ENCODE data around the gene ANKS1B. TPM values are rescaled to one million over a fixed set of nuclear protein-coding genes. Genes with fewer than 3 reads are reported as not detected.

The ANKS1B gene
- total RNA-seq, 1 experiment from 2014 or later, result 9.7 TPM

DNA sequence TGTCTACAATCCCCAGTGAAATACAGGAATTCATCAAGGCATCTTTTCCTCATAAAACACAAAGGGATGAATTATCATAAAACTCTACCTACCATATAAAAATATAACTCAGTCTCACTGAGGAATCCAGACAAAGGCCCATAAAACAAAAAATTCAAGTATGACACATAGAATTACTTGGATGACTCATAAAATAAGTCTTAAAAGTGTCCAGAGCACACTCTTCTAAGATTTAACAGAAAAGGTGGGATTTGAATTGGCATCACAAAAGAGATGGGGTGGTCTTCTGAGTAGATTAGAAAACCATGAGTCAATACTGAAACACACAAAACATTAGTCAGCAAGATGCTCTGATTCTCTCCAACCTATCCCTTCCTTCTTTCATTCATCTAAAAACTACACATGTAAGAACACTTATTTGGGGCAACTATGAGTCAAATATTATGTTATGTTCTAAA is 539.8 kb downstream of the ANKS1B start:
- Histone ChIP-seq H3K4me3 (ENCODE audit: low read depth in 2 of 2, low read length in 2 of 2) (no peak overlapping the region), H3K36me3 (ENCODE audit: control insufficient read depth, insufficient read depth, low read length) (no peaks in the 10 kb centered on the region), H3K4me1 (ENCODE audit: control insufficient read depth, insufficient read depth, low read length) (no peaks in the 10 kb centered on the region), H3K9me3 (ENCODE audit: control insufficient read depth, insufficient read depth, low read depth, low read length) (peaks cover 1% of the 10 kb centered on the region; the same call in 1 of the 2 replicates), H3K27ac (ENCODE audit: low read length) (no peak overlapping the region), H3K27me3 (ENCODE audit: control insufficient read depth, insufficient read depth, low read length) (no peaks in the 10 kb centered on the region)
- no TSS peak for BruUV-seq (replicated peaks)
- DNase-seq (ENCODE audit: low read depth, low spot score) (no peak), ATAC-seq (no peak)
- intact Hi-C loops (cut with micrococcal nuclease; ENCODE audit: unreplicated experiment) (no loop called here), in situ Hi-C loops (cut with HindIII; ENCODE audit: low pct_unique_long_range_greater_than_20kb, low sequenced_read_pairs) (no loop called here)
- TF ChIP-seq POLR2AphosphoS5 (IDR thresholded peaks at IDR 0.05; ENCODE audit: low read depth, low read length), result no peak
- TF ChIP-seq, protein P1, sequence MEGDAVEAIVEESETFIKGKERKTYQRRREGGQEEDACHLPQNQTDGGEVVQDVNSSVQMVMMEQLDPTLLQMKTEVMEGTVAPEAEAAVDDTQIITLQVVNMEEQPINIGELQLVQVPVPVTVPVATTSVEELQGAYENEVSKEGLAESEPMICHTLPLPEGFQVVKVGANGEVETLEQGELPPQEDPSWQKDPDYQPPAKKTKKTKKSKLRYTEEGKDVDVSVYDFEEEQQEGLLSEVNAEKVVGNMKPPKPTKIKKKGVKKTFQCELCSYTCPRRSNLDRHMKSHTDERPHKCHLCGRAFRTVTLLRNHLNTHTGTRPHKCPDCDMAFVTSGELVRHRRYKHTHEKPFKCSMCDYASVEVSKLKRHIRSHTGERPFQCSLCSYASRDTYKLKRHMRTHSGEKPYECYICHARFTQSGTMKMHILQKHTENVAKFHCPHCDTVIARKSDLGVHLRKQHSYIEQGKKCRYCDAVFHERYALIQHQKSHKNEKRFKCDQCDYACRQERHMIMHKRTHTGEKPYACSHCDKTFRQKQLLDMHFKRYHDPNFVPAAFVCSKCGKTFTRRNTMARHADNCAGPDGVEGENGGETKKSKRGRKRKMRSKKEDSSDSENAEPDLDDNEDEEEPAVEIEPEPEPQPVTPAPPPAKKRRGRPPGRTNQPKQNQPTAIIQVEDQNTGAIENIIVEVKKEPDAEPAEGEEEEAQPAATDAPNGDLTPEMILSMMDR (IDR thresholded peaks at IDR 0.05), result no peak
- TF ChIP-seq, protein P2, sequence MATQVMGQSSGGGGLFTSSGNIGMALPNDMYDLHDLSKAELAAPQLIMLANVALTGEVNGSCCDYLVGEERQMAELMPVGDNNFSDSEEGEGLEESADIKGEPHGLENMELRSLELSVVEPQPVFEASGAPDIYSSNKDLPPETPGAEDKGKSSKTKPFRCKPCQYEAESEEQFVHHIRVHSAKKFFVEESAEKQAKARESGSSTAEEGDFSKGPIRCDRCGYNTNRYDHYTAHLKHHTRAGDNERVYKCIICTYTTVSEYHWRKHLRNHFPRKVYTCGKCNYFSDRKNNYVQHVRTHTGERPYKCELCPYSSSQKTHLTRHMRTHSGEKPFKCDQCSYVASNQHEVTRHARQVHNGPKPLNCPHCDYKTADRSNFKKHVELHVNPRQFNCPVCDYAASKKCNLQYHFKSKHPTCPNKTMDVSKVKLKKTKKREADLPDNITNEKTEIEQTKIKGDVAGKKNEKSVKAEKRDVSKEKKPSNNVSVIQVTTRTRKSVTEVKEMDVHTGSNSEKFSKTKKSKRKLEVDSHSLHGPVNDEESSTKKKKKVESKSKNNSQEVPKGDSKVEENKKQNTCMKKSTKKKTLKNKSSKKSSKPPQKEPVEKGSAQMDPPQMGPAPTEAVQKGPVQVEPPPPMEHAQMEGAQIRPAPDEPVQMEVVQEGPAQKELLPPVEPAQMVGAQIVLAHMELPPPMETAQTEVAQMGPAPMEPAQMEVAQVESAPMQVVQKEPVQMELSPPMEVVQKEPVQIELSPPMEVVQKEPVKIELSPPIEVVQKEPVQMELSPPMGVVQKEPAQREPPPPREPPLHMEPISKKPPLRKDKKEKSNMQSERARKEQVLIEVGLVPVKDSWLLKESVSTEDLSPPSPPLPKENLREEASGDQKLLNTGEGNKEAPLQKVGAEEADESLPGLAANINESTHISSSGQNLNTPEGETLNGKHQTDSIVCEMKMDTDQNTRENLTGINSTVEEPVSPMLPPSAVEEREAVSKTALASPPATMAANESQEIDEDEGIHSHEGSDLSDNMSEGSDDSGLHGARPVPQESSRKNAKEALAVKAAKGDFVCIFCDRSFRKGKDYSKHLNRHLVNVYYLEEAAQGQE (IDR thresholded peaks at IDR 0.05; ENCODE audit: insufficient read depth in 1 of 2, low read depth in 2 of 2, low read length in 1 of 2), result no peak
- no peak for TF ChIP-seq SIN3A (IDR thresholded peaks at IDR 0.05; ENCODE audit: borderline replicate concordance, insufficient read depth, low read depth, low read length)
- TF ChIP-seq TCF7L2 (IDR thresholded peaks at IDR 0.05; ENCODE audit: low read depth, low read length), result no peak
- POLR2A ChIA-PET, result no interaction called here
- CTCF ChIA-PET, result no interaction called here

DNA sequence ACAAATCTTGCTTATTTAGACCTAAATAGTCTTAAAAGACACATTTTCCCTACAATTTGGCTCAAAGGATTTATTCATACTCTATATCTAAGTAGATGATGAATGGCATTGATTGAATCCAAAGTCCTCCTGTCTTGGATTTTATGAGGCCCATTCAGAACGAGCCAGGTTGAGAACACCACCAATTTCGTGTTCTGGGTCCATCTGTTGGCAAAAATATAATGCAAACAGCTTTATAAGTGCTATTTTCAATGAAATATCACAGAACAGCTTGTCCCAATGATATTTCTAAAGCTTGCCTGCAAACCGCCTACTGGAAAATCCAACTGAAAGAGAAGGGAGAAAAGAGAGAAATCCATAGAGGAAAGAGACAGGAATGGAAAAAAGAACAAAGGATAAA is 542.0 kb downstream of the ANKS1B start:
- Histone ChIP-seq H3K36me3 (ENCODE audit: control insufficient read depth, insufficient read depth, low read length) (no peaks in the 10 kb centered on the region), H3K4me1 (ENCODE audit: control insufficient read depth, insufficient read depth, low read length) (no peaks in the 10 kb centered on the region), H3K4me3 (ENCODE audit: low read depth in 2 of 2, low read length in 2 of 2) (no peak overlapping the region), H3K9me3 (ENCODE audit: control insufficient read depth, insufficient read depth, low read depth, low read length) (peaks cover 6% of the 10 kb centered on the region), H3K27ac (ENCODE audit: low read length) (no peak overlapping the region), H3K27me3 (ENCODE audit: control insufficient read depth, insufficient read depth, low read length) (no peaks in the 10 kb centered on the region)
- CTCF ChIA-PET, result no interaction called here
- TF ChIP-seq, protein P1 (IDR thresholded peaks at IDR 0.05), result no peak
- no peak for TF ChIP-seq POLR2AphosphoS5 (IDR thresholded peaks at IDR 0.05; ENCODE audit: low read depth, low read length)
- no peak for TF ChIP-seq TCF7L2 (IDR thresholded peaks at IDR 0.05; ENCODE audit: low read depth, low read length)
- TF ChIP-seq SIN3A (IDR thresholded peaks at IDR 0.05; ENCODE audit: borderline replicate concordance, insufficient read depth, low read depth, low read length), result no peak
- TF ChIP-seq, protein P2 (IDR thresholded peaks at IDR 0.05; ENCODE audit: insufficient read depth in 1 of 2, low read depth in 2 of 2, low read length in 1 of 2), result no peak
- ATAC-seq, result no peak
- POLR2A ChIA-PET, result no interaction called here
- no peak for DNase-seq (ENCODE audit: low read depth, low spot score)
- in situ Hi-C loops (cut with HindIII; ENCODE audit: low pct_unique_long_range_greater_than_20kb, low sequenced_read_pairs) (no loop called here), intact Hi-C loops (cut with micrococcal nuclease; ENCODE audit: unreplicated experiment) (no loop called here)
- no TSS peak for BruUV-seq (replicated peaks)
